Heart left ventricle (tissue), 13 donors: ENCODE results near the gene FKBP5.

Experiments used
- POLR2A ChIP-seq, 2 donors: fragments of 450-650 bp; IDR thresholded peaks; one replicate each; pipeline ENCODE4 v1.6.1; 2017; ENCODE audit warnings: antibody characterized with exemption in 2 of 2, mild to moderate bottlenecking in 2 of 2, moderate library complexity in 2 of 2
- TF ChIP-seq, protein P1 (sequence below), 12 donors: fragments of 200-600 bp; sonication (generic) in 4 of 12; IDR thresholded peaks; one replicate each; pipeline versions ENCODE4 v1.5.0 to v1.8.0; 2018 to 2022; ENCODE audit warnings: antibody characterized with exemption in 12 of 12, mild to moderate bottlenecking in 5 of 12
- donor health status: ischemic (EF 13 %, LVEDD 7.1; RV severe dilation, severe dysfunction).
- donor health status: DM: no; HTN: yes; CAD: no.
- donor health status: DM: no; HTN: no; CAD: no.
- donor health status: ischemic (EF 25% LVEDD 6.9; RV normal size, moderate dysfunction).
- donor health status: ischemic (EF 25% LVEDD 5.7; RV mildly dilated, moderate dysfunction).
- donor health status: ischemic (EF 35%, LVEDD 5.7; RV mildly dilated, moderate dysfunction).
- donor health status: nonischemic (EF 11% LVEDD 7.7; RV severe dilation, severe dysfunction).
- donor health status: DM: yes; HTN: yes; CAD: no.
- donor health status: PGD.
- donor health status: ischemic (EF 29% LVEDD 5.4; RV normal size, mild dysfunction).
- donor health status: nonischemic (EF 23%, LVEDD 6.1; RV moderate dilation, normal function).

DNA sequence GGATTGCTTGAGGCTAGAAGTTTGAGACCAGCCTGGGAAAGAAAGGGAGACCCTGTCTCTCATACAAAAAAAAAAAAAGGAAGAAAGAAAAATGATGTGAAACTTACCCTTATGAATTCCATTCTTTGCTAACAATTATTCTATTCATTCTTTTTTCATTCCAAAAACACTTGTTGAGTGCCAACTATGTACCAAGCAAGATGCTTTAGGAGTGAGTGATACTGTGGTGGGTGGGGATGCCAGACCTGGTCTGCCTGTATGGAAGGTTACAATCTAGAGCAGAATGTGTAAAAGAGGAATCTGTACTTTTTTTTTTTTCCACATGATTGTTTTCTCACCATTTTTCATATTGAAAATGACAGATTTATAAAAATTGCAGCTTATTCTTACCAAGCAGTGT is 102.2 kb downstream of the FKBP5 start:
- TF ChIP-seq, protein P1, sequence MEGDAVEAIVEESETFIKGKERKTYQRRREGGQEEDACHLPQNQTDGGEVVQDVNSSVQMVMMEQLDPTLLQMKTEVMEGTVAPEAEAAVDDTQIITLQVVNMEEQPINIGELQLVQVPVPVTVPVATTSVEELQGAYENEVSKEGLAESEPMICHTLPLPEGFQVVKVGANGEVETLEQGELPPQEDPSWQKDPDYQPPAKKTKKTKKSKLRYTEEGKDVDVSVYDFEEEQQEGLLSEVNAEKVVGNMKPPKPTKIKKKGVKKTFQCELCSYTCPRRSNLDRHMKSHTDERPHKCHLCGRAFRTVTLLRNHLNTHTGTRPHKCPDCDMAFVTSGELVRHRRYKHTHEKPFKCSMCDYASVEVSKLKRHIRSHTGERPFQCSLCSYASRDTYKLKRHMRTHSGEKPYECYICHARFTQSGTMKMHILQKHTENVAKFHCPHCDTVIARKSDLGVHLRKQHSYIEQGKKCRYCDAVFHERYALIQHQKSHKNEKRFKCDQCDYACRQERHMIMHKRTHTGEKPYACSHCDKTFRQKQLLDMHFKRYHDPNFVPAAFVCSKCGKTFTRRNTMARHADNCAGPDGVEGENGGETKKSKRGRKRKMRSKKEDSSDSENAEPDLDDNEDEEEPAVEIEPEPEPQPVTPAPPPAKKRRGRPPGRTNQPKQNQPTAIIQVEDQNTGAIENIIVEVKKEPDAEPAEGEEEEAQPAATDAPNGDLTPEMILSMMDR (IDR thresholded peaks at IDR 0.05): no peak
- TF ChIP-seq POLR2A (IDR thresholded peaks at IDR 0.05): no peak
